Inflammatory macrophage treated with lipopolysaccharide for 1 hour (primary cell): ENCODE data around the gene TLX1.
"Not testable (repeated sequence)": the region's sequence is repeated elsewhere in the genome, so short reads cannot be mapped to it uniquely, and the experiment has no call there.

Experiments used
- DNase-seq, 2 donors: peaks; one replicate each; pipeline ENCODE4 v3.0.0-alpha.2; 2020 to 2022

Gene TLX1

DNA sequence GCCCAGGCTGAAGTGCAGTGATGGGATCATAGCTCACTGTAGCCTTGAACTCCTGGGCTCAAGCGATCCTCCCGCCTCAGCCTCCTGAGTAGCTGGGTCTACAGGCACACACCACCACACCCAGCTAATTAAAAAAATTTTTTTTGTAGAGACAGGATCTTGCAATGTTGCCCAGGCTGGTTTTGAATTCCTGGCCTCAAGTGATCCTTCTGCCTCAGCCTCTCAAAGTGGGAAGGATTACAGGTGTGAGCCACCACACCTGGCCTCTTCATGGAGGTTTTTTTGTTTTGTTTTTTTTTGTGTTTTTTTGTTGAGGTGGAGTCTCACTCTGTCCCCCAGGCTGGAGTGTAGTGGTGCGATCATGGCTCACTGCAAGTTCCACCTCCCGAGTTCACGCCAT lies 23.4 kb downstream of the TLX1 start:
- not testable (repeated sequence) for DNase-seq

DNA sequence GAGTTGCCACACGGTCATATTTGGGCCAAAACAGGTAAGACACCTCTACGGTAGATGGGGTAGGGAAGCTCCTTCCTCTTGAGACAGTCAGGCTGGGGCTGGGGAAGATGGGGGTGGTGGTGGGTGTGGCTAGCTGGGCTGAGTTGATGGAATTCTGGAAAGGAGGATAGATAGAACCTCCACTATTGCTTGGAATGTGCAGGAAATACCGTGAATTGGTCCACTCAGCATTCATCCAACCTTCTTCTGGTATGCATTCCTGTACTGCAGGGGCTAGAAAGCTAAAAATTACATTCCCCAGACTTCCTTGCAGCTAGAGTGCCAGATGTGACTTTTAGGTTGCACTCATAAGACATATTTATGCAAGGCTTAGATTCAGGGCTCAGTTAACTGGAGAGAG lies 24.8 kb downstream of the TLX1 start:
- DNase-seq: no peak

DNA sequence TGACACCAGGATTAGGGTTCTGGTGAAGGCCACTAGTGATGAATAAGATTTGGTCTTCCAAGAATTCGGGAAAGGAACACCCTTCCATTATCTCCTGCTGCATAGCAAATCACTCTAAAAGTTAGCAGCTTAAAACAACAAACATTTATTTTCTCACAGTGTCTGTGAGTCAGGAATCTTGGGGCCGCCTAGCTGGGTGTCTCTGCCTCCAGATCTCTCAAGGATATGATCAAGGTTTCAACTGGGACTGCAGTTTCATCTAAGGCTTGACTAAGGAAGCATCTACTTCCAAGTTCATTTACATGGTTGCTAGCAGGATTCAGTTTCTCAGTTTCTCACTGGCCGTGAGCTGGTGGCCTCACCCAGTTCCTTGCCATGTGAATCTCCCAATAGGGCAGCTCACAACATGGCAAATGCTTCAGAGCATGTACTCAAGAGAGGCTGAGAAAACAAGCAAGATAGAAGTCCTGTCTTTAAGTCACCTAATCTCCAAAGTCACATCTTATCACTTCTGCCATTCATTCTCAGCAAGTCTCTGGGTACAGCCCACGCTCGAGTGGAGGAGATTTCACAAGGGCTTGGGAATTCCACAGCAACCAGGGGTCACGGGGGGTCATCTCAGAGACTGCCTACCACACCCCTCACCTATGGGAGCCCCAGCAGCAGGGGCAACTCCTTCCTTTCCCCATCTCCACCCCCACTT lies 26.8 kb downstream of the TLX1 start:
- DNase-seq: no peak

DNA sequence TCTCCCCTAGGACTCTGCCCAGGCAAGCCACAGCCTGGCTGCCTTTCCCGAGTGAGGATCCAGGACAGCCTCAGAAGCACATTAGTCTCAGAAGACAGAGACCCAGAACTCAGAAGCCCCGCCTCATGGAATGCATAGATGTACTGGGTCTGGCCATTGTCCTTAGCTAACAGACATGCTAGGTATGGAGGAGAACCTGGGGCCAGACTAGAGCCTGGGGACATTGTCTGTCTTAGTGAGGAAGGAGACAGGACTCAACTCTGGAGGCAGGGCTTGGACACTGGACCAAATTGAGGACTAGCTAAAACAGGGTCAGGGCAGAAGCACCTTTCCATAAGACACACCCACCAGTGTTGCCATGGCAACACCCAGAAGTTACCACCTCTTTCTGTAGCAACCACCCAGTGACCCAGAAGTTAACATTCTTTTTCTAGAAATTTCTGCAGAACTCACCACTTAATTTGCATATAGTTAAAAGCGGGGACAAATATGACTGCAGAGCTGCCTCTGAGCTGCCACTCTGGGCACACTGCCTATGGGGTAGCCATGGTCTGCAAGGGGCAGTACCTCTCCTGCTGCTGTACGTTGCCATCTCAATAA lies 27.5 kb downstream of the TLX1 start:
- no peak for DNase-seq

DNA sequence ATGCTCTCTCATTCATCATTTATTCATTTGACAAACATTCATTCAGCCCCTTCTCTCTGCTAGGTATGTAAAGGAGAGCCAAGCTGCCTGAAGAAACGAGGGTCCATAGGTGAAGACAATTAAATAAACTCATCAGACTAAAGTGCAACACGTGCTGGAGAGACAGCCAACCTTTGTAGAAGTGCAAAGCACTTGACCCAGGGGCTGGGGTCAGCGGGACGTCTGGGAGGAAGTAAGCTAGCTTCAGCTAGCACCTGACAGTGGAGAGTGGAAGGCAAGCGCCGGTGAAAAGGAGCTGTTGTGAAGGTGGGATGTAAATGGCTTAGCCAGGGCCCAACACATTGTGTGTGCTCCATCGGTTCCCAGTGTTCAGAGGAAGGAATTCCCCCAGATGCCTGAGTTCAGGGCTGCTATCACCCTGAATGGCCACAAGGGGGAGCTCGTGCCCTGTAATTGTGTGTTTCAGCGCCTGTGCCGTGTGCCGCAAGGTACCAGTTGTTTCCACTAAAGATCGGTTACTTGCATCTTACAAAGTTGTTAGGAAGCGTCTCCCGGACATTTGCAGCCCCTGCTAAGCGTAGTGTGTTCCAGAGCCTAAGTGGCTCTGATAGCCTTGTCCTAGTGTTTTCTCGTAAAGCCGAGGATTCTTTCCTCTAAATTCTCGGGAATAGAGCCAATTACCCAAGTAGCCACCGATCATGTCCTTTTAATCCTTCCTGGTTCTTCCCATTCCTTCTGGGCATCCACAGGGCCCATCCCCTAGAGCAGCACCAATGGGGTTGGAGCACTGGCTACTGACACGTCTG lies 30.6 kb downstream of the TLX1 start:
- peak; percentile 55 to 90 for DNase-seq

DNA sequence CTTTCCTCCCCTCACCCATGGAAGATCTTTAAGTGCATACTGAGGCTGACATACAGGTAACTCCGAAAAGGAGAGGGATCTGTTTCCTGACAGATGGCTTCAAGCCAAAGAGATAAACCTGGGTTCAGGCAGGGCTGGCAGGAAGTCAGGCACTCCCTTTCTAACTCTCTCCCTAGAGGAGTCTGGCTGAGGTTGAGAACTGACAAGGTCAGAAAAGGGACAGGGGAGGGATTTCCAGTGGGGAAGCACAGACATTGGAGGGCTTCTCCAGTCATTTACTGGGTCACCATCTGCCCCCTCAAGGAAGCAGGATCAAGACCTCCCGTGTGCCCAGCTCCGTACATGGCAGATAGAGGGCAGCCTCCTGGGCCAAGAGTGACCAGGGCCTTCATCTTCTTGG lies 31.6 kb downstream of the TLX1 start:
- DNase-seq: no peak

DNA sequence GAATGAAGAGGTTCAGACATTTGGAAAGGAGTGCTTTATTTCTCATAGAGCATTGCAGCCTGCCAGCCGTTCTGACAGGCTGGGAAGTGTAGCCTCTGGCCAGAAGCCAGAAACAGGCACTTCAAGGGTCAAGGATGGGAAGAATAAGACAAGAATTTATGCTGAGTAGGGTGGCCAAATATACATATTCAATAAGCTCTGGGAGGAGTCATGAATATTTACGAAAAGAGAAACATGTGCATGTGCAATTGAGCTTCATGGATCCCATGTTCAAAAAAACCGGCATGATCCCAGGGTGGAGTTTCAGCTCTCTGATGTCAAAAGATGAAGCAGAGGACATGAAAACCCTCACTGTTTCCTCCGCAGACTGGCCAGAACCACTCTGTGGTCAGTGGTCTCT lies 32.9 kb downstream of the TLX1 start:
- DNase-seq: no peak

DNA sequence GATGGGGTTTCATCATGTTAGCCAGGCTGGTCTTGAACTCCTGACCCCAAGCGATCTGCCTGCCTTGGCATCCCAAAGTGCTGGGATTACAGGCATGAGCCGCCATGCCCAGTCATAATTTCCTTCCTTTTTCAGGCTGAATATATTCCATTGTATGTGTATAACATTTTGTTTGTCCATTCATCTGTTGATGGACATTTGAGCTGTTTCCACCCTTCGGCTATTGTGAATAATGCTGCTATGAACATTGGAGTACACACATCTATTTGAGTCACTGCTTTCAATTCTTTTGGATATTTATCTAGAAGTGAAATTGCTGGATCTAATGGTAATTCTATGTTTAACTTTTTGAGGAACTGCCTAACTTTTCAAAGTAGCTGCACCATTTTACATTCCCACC lies 34.6 kb downstream of the TLX1 start:
- no peak for DNase-seq

DNA sequence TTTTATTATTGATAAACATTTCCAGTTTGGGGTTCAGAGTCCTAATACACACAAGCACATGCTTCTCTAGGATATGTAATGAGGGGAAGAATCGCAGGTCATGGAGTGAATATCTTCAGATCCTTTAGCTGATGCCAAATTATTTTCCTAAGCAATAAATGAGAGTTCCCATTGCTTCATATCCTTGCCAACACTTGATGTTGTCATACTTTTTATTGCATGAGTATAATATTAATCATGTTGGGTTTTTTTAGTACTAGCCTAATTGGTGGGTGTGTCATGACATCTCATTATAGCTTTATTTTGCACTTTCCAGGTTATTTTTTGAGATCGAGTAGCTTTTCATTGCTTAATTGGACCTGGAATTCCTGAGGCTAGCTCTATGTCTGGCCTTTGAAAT lies 35.3 kb downstream of the TLX1 start:
- no peak for DNase-seq

DNA sequence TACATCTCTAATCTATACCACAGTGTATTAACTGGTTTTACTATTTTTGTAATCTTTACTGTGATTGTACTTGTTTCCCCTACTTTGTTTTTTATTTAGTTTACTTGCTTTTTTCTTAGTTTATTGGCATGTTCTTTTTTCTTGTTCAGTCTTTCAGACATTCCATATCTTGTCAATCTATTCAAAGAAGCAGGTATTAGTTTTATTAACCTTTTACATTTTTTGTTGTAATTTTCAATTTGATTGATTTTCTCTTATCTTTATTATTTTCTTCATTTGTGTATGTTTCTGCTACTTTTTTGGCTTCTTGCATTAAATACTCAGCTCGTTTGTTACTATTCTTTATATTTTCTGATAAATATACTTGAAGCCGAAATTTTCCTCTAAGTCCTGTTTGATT lies 41.6 kb downstream of the TLX1 start:
- no peak for DNase-seq

DNA sequence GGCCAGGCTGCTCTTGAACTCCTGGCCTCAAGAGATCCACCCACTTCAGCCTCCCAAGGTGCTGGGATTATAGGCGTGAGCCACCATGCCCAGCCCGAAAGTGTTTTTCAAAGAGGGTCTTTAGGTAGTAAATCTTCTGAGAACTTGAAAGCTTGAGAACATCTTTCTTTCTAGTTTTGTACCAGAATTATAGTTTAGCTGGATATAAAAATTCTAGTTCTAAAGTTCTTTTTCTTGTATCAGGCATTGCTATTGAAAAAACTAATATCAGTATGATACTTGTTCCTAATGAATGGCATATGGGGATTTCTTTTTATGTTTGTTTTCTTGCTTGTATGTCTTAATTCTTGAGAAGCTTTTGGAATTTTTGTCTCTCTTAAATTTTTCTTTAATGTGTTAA lies 43.2 kb downstream of the TLX1 start:
- no peak for DNase-seq

DNA sequence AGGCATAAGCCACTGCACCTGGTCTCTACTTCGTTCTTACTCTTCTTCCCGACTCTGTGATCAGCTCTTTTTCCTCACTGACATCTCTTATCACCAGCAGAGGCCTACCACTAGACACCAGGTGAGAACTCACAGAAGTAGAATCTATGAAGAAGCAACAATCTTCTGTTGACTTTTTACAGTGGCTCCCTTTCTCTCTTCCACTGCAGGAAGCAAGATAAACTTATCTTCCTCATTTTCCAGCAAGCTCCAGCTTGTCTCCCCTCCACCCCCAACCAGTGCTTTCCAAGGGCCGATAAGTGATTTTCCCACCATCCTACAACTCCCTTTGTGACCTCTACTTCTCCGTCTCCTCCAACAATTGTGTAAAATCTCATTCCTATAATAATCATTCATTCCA lies 45.5 kb downstream of the TLX1 start:
- DNase-seq: no peak

DNA sequence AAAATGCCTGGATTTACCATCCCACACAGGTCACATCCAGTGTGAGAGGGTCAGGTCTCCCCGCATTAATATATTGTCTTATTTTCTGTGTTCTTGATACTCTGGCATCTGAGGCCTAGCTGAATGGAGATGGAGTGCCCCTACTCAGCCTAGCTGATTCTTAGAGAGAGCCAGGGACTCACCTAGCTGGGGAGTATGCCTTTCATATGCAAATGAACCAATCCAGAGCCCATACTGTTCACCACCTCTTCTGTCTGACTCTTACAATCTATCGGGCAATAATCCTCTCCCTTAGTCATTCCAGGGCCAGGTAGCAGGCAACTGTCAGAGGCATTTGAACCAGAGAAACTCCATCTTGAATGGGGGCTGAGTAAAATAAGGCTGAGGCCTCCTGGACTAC lies 51.8 kb downstream of the TLX1 start:
- DNase-seq: no peak

DNA sequence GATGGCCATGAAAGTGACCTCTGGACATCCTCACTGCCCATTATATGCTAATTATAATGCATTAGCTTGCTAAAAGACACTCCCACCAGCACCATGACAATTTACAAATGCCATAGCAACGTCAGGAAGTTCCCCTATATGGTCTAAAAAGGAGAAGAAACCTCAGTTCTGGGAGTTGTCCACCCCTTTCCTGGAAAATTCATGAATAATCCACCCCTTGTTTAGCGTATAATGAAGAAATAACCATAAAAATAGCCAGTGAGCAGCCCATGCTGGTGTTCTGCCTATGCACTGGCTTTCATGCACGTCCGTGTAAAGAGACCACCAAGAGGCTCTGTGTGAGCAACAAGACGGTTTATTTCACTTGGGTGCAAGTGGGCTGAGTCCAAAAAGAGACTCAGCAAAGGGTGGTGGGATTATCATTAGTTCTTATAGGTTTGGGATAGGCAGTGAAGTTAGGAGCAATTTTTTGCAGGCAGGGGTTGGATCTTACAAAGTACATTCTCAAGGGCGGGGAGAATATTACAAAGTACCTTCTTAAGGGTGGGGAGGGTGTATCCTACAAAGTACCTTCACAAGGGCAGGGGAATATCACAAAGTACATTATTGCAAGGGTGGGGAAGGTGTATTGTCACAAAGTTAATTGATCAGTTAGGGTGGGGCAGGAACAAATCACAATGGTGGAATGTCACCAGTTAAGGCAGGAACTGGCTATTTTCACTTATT lies 52.5 kb downstream of the TLX1 start:
- peak; percentile 22 to 46 for DNase-seq
